Fibroblast of villous mesenchyme (primary cell): ENCODE data around the gene NUDT21. TPM values are rescaled to one million over a fixed set of nuclear protein-coding genes. Genes with fewer than 3 reads are reported as not detected.

Source experiments
- DNase-seq: peaks from one replicate; pipeline ENCODE4 v3.0.0-alpha.2; 2010; ENCODE audit warnings: low read depth
- H3K4me3 ChIP-seq: 2 replicates; pipeline ENCODE4 v1.5.1; 2011; ENCODE audit warnings: low read depth, mild to moderate bottlenecking, low read length
- total RNA-seq: library from RNA; depleted of rRNA; stranded (reverse); fragments of >200 nt; gene quantifications from 2 replicates; pipeline ENCODE4 v1.2.3, GENCODE V29; 2012
- TF ChIP-seq, protein P1 (sequence below): IDR thresholded peaks from 2 replicates; pipeline ENCODE4 v1.5.1; 2012; ENCODE audit warnings: low read depth, mild to moderate bottlenecking, low read length; ENCODE audit not compliant: insufficient read depth

Gene NUDT21
- total RNA-seq, 1 donor: 83.8 TPM

GRCh38 chr16:56424404-56424764, 26.7 kb downstream of the NUDT21 start:
- peak; percentile 22 for DNase-seq
- peak overlapping the region; percentile 80 for H3K4me3 ChIP-seq

GRCh38 chr16:56423584-56424403, 27.3 kb downstream of the NUDT21 start:
- peak; percentile 34 for DNase-seq
- TF ChIP-seq, protein P1, sequence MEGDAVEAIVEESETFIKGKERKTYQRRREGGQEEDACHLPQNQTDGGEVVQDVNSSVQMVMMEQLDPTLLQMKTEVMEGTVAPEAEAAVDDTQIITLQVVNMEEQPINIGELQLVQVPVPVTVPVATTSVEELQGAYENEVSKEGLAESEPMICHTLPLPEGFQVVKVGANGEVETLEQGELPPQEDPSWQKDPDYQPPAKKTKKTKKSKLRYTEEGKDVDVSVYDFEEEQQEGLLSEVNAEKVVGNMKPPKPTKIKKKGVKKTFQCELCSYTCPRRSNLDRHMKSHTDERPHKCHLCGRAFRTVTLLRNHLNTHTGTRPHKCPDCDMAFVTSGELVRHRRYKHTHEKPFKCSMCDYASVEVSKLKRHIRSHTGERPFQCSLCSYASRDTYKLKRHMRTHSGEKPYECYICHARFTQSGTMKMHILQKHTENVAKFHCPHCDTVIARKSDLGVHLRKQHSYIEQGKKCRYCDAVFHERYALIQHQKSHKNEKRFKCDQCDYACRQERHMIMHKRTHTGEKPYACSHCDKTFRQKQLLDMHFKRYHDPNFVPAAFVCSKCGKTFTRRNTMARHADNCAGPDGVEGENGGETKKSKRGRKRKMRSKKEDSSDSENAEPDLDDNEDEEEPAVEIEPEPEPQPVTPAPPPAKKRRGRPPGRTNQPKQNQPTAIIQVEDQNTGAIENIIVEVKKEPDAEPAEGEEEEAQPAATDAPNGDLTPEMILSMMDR: no peak
- peak overlapping the region; percentile 80 for H3K4me3 ChIP-seq

More at GRCh38 chr16:56424404-56424764, 26.7 kb downstream of the NUDT21 start:
- TF ChIP-seq, protein P1: no peak

DNA sequence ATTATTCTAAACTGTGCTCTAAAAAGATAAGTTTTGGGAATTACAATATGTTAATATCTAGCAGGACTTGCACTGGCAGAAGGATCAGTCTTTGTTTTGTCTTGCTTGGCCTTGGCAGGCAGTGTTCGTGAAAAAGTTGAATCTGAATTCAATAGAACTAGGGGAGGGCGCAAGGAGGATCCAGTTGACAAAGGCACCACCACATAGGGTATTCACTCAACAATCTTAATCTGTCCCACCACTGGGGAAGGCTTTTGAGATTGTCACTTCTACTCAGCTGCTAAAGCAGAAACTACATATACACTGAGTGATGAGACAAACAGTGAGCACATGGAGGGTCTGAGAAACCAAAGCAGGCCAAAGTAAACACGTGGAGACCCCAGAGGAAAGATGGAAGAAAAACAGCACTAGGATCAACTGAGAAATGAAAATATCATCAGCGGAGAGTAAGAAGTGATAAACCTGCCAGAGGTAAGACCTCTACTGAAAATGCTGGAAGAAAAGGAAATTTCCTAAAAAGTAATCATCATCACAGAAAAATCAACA, 28.2 kb downstream of the NUDT21 start:
- TF ChIP-seq, protein P1: no peak
- H3K4me3 ChIP-seq: no peak overlapping the region
- no peak for DNase-seq

DNA sequence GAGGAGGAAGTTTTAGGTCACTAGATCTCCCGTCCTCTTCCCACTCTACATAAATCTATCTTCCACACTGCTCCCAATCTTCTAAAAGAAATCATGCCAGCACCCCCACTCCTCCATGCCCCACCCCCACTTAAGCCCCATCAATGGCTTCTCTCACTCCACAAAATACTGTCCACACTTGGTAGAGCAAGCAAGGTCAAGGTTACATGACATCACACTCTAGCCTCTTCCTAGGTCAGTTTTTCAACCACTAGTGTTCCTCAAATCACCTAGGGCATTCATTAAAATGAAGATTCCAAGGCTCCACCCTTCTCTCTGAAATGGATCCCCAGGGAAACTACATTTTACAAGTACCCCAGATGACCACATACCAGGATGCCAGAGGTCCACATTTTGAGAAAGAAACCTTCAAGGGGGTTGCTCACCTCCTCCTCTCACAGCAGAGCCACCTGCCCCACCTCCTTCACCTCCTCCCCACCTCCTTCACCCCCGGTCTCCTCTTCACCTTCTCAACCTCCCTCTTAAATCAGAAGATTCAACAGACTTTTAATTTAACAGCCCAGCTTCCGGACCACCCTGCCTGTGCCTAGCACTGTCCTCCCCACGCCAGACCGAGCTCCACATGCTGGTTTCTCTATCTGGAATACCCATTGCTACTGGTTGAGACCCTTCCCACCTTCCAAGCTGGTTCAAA, 29.0 kb downstream of the NUDT21 start:
- TF ChIP-seq, protein P1: no peak
- no peak for DNase-seq
- no peak overlapping the region for H3K4me3 ChIP-seq

DNA sequence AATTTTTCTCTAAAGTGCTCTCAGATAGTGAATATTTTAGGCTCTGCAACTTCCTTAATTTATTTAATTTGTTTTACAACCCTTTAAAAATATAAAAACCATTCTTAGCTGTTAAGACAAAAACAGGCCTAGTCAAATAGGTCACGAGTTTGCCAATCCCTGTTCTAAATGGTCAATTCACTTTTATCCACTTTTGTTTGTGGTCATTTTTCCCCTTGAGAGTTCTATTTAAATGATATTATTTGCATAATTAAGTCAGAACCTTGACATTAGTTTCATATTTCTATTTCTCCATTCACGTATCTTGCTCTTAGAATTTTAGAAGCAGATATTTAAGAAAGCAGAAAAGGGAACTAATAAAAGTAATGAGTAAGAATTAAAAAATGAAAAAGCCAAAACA, 29.8 kb downstream of the NUDT21 start:
- DNase-seq: no peak

GRCh38 chr16:56420613-56421012, 30.5 kb downstream of the NUDT21 start:
- no peak overlapping the region for H3K4me3 ChIP-seq
- no peak for DNase-seq
- TF ChIP-seq, protein P1: no peak

More for the DNA sequence above, 29.8 kb downstream of the NUDT21 start:
- TF ChIP-seq, protein P1: no peak
- H3K4me3 ChIP-seq: no peak overlapping the region
